Measurements from ENCODE around the gene IER3. TPM values are rescaled to one million over a fixed set of nuclear protein-coding genes. Genes with fewer than 3 reads are reported as not detected.

Gene IER3
- total and polyA plus RNA-seq, 2 of the 8 experiments (the other 6 are each of a cell fraction or from before 2014, with no cell fraction given) = 11.9 to 26.5 TPM

DNA sequence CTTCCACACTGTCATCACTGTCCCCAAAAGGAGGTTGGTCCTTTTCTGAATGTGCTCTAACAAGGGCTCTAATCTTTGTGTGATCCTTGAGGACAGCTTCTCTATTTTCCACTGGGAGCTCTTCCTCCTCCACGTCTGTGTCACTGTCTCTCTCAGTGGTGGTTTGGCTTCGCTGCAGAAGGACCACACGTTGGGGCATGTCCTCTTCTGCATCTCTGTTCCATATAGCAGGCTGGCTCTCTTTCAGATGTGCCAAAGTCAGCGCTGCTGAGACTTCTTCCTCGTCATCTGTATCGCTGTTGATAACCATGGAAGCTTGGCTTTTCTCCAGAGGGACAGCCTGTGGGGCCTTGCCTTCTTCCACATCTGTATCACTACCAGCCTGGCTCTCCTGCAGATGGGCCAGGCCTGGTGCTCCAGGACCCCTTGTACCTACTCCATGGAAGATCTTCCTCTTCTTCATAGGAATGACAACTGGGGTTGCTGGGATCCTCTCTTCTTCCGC, 31.9 kb downstream of the IER3 start:
- Histone ChIP-seq H3K14ac (ENCODE audit: insufficient read length) (no peak overlapping the region), H4K5ac (ENCODE audit: insufficient read length, low read depth, low read length) (no peak overlapping the region), H2BK15ac (ENCODE audit: low read length) (no peak overlapping the region), H3K4ac (replicated peaks; ENCODE audit: insufficient read length, low read depth, low read length) (no peak overlapping the region), H4K20me1 (replicated peaks in 1 of 2; ENCODE audit: control insufficient read depth in 1 of 2, insufficient read depth in 2 of 2, low read length in 2 of 2) (peaks cover 0 to 5% of the 10 kb centered on the region in 2 experiments), H3K27me3 (replicated peaks in 1 of 4; ENCODE audit: control insufficient read depth in 3 of 4, extremely low read depth in 1 of 4, insufficient read depth in 3 of 4, low read length in 3 of 4) (no peaks in the 10 kb centered on the region), H3K36me3 (ENCODE audit: control insufficient read depth in 2 of 4, insufficient read depth in 4 of 4, low read length in 3 of 4) (peaks cover 29 to 54% (median 44%) of the 10 kb centered on the region in 4 experiments), H2AFZ (ENCODE audit: low read length) (no peak overlapping the region), H2AK5ac (ENCODE audit: low read depth, low read length) (no peak overlapping the region), H2BK120ac (replicated peaks; ENCODE audit: low read depth, low read length) (no peak overlapping the region), H3K18ac (ENCODE audit: extremely low read depth, low read length) (no peak overlapping the region), H4K91ac (replicated peaks; ENCODE audit: insufficient read length, low read length) (no peak overlapping the region), H3K9me3 (ENCODE audit: insufficient read depth in 2 of 2, low read depth in 1 of 2, low read length in 1 of 2) (no peaks in the 10 kb centered on the region), H3K4me1 (replicated peaks in 1 of 4; ENCODE audit: control insufficient read depth in 3 of 4, insufficient read depth in 4 of 4, low read length in 3 of 4) (no peaks in the 10 kb centered on the region; a peak in 5 of 7 replicates), H3K4me2 (ENCODE audit: insufficient read depth in 1 of 2, low read depth in 2 of 2, low read length in 2 of 2) (no peak overlapping the region), H2BK5ac (ENCODE audit: low read depth, low read length) (no peak overlapping the region), H3K23me2 (ENCODE audit: low read depth, low read length) (peaks cover 5% of the 10 kb centered on the region), H3K9ac (replicated peaks in 1 of 4; ENCODE audit: extremely low read depth in 1 of 4, low read depth in 3 of 4, low read length in 3 of 4) (no peak overlapping the region), H3K4me3 (ENCODE audit: extremely low read depth in 1 of 4, insufficient read depth in 2 of 4, low read depth in 3 of 4, low read length in 4 of 4) (no peak overlapping the region), H3K79me2 (ENCODE audit: control insufficient read depth in 1 of 2, insufficient read depth in 2 of 2, low read length in 2 of 2) (peaks cover 0 to 13% of the 10 kb centered on the region in 2 experiments; a peak in 2 of 4 replicates), H4K8ac (ENCODE audit: extremely low read depth, insufficient read depth, low read length) (no peak overlapping the region), H2BK12ac (ENCODE audit: low read depth, low read length) (no peak overlapping the region), H3K27ac (ENCODE audit: low read depth, low read length) (no peak overlapping the region), H3K23ac (ENCODE audit: insufficient read length) (no peak overlapping the region), H3K56ac (replicated peaks; ENCODE audit: insufficient read length, low read depth, low read length) (no peak overlapping the region), H3K79me1 (ENCODE audit: low read depth, low read length) (peaks cover 3% of the 10 kb centered on the region; the same call in 1 of the 2 replicates), H2BK20ac (ENCODE audit: low read length) (no peak overlapping the region)
- ChIA-PET CTCF (ENCODE audit: partially characterized antibody) (interaction anchor here (1.2 to 2.5 kb wide), 6 partner anchors 8 to 33 kb away, joined by 3 to 19 read pairs (median 6); no protein-coding TSS in a partner anchor), POLR2A (ENCODE audit: partially characterized antibody) (interaction anchor here (0.8 to 35.9 kb wide), 6 partner anchors 6 to 97 kb away, joined by 4 to 732 read pairs (median 4); partner anchors contain the start of genes MDC1, NRM and TUBB)
- 86% methylated on average over 7 of the region's 7 CpGs; no CpG with 5 or more reads in 1 of the 2 experiments for WGBS, 2 experiments (ENCODE audit: extremely low coverage in 1 of 2, insufficient coverage in 1 of 2, insufficient read length in 1 of 2, insufficient replicate concordance in 2 of 2, low coverage in 1 of 2, low lambda C conversion rate in 2 of 2, missing lambda C conversion rate in 1 of 2)
- TF ChIP-seq GABPA (IDR thresholded peaks at IDR 0.05; ENCODE audit: borderline replicate concordance, insufficient read depth, low read length) (no peak), FOSL1 (IDR thresholded peaks at IDR 0.05; ENCODE audit: insufficient read depth, low read depth, low read length) (no peak), CBX8 (IDR thresholded peaks at IDR 0.05; ENCODE audit: borderline replicate concordance, low read depth, low read length) (no peak), CBX5 (IDR thresholded peaks at IDR 0.05; ENCODE audit: low read depth, low read length) (no peak), RFX5 (IDR thresholded peaks at IDR 0.05; ENCODE audit: borderline replicate concordance, low read depth, low read length) (no peak), EGR1 (IDR thresholded peaks at IDR 0.05; ENCODE audit: borderline replicate concordance, low read depth, low read length) (no peak), RAD21 (IDR thresholded peaks at IDR 0.05 in 1 of 2, conservative IDR thresholded peaks at IDR 0.05 in 1 of 2; ENCODE audit: low read depth in 2 of 2, low read length in 2 of 2) (no peak)
- TF ChIP-seq, protein P1, sequence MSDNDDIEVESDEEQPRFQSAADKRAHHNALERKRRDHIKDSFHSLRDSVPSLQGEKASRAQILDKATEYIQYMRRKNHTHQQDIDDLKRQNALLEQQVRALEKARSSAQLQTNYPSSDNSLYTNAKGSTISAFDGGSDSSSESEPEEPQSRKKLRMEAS (IDR thresholded peaks at IDR 0.05) = no peak
- no peak for DNase-seq (ENCODE audit: low read depth in 1 of 2, low spot score in 2 of 2)
- FAIRE-seq = no peak
